ENCODE results near the gene ATG7. TPM values are rescaled to one million over a fixed set of nuclear protein-coding genes. Genes with fewer than 3 reads are reported as not detected.

Gene ATG7
- total RNA-seq, 1 experiment from 2014 or later, result 29.3 TPM

DNA sequence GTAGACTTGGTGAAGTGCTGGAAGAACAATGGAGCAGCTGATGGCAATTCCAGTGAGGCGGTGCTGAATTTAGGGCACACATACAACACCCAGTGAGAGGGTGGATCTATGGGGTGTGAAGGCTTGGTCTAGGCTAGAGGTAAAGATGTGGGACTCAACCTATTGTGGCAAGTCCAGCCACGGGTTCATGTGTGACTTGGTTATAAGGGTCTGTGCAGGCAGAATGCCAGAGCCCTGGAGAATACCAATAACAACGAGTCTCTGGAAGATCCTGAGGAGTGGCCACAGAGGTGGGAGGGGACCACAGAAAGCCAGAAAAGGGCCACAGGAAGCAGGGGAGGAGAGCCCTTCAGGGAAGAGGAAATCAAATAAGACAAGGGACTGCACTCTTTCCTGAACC is 316.6 kb downstream of the ATG7 start:
- Histone ChIP-seq H4K20me1 (ENCODE audit: insufficient read depth) (no peaks in the 10 kb centered on the region), H2AFZ (ENCODE audit: low read depth, low read length, poor library complexity, severe bottlenecking) (no peak overlapping the region), H3K9me3 (ENCODE audit: control insufficient read depth in 1 of 2, insufficient read depth in 1 of 2, low read depth in 1 of 2, low read length in 2 of 2) (no peaks in the 10 kb centered on the region), H3K36me3 (ENCODE audit: control insufficient read depth in 1 of 2, insufficient read depth in 2 of 2, low read length in 2 of 2) (no peaks in the 10 kb centered on the region), H3K4me1 (ENCODE audit: control insufficient read depth in 1 of 2, insufficient read depth in 2 of 2, low read length in 2 of 2) (peaks cover 14 to 28% of the 10 kb centered on the region in 2 experiments), H3K27ac (ENCODE audit: low read depth, low read length) (no peak overlapping the region), H3K4me3 (replicated peaks in 1 of 2; ENCODE audit: low read depth in 1 of 2, low read length in 2 of 2) (no peak overlapping the region), H3K4me2 (ENCODE audit: low read length) (no peak overlapping the region), H3K27me3 (ENCODE audit: insufficient read depth, low read length) (no peaks in the 10 kb centered on the region), H3K9ac (ENCODE audit: low read length) (no peak overlapping the region), H3K9me2 (ENCODE audit: insufficient read depth) (no peaks in the 10 kb centered on the region), H3K79me2 (ENCODE audit: insufficient read depth, low read length) (peaks cover 36% of the 10 kb centered on the region)
- TF ChIP-seq CBX3 (IDR thresholded peaks at IDR 0.05; ENCODE audit: low read depth) (no peak), EGR1 (IDR thresholded peaks at IDR 0.05; ENCODE audit: low read depth) (no peak), SRF (IDR thresholded peaks at IDR 0.05; ENCODE audit: low read depth) (no peak), SIN3A (IDR thresholded peaks at IDR 0.05; ENCODE audit: low read depth) (no peak), ZFX (IDR thresholded peaks at IDR 0.05) (no peak), ELF1 (IDR thresholded peaks at IDR 0.05; ENCODE audit: borderline replicate concordance, low read depth) (no peak), EZH2 (IDR thresholded peaks at IDR 0.05) (no peak), FOSL1 (IDR thresholded peaks at IDR 0.05; ENCODE audit: low read depth) (no peak), JUND (IDR thresholded peaks at IDR 0.05) (no peak), CEBPB (IDR thresholded peaks at IDR 0.05; ENCODE audit: low read depth) (no peak), EZH2phosphoT487 (IDR thresholded peaks at IDR 0.05; ENCODE audit: borderline replicate concordance) (no peak), TCF7L2 (IDR thresholded peaks at IDR 0.05; ENCODE audit: borderline replicate concordance, extremely low read depth, insufficient read depth, insufficient read length) (no peak), RAD21 (IDR thresholded peaks at IDR 0.05; ENCODE audit: low read depth) (no peak), YY1 (IDR thresholded peaks at IDR 0.05; ENCODE audit: extremely low read depth, insufficient replicate concordance, low read depth, low read length) (no peak), ZNF274 (IDR thresholded peaks at IDR 0.05; ENCODE audit: low read depth, low read length) (no peak)
- TF ChIP-seq, protein P1, sequence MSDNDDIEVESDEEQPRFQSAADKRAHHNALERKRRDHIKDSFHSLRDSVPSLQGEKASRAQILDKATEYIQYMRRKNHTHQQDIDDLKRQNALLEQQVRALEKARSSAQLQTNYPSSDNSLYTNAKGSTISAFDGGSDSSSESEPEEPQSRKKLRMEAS (IDR thresholded peaks at IDR 0.05), result no peak
- TF ChIP-seq, protein P2, sequence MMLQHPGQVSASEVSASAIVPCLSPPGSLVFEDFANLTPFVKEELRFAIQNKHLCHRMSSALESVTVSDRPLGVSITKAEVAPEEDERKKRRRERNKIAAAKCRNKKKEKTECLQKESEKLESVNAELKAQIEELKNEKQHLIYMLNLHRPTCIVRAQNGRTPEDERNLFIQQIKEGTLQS (IDR thresholded peaks at IDR 0.05), result no peak
- TF ChIP-seq, protein P3, sequence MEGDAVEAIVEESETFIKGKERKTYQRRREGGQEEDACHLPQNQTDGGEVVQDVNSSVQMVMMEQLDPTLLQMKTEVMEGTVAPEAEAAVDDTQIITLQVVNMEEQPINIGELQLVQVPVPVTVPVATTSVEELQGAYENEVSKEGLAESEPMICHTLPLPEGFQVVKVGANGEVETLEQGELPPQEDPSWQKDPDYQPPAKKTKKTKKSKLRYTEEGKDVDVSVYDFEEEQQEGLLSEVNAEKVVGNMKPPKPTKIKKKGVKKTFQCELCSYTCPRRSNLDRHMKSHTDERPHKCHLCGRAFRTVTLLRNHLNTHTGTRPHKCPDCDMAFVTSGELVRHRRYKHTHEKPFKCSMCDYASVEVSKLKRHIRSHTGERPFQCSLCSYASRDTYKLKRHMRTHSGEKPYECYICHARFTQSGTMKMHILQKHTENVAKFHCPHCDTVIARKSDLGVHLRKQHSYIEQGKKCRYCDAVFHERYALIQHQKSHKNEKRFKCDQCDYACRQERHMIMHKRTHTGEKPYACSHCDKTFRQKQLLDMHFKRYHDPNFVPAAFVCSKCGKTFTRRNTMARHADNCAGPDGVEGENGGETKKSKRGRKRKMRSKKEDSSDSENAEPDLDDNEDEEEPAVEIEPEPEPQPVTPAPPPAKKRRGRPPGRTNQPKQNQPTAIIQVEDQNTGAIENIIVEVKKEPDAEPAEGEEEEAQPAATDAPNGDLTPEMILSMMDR (IDR thresholded peaks at IDR 0.05 in 2 of 3, conservative IDR thresholded peaks at IDR 0.05 in 1 of 3; ENCODE audit: borderline replicate concordance in 1 of 3, insufficient read depth in 1 of 3, low read depth in 2 of 3, low read length in 2 of 3), result no peak
- ChIA-PET CTCF (no interaction called here), RAD21 (ENCODE audit: low non-redundant PET in 1 of 2, low total read pairs in 2 of 2, uncharacterized antibody in 2 of 2, unreplicated experiment in 2 of 2) (no interaction called here), POLR2A (no interaction called here)
- intact Hi-C loops (cut with micrococcal nuclease), result no loop called here
- no peak for DNase-seq (ENCODE audit: low read depth, low spot score)
- ATAC-seq, result no peak
- BruUV-seq (replicated peaks), result no TSS peak

Data from HCT116 (cell line).